NCI-H1417 (cell line): Measurements from ENCODE around the gene MAEA.
"Not testable (repeated sequence)": the region's sequence is repeated elsewhere in the genome, so short reads cannot be mapped to it uniquely, and the experiment has no call there.

Experiments
- DNase-seq, 3 experiments: peaks; one replicate each; lab custom pipeline; 2025; lab: John Stamatoyannopoulos, UW

MAEA gene

DNA sequence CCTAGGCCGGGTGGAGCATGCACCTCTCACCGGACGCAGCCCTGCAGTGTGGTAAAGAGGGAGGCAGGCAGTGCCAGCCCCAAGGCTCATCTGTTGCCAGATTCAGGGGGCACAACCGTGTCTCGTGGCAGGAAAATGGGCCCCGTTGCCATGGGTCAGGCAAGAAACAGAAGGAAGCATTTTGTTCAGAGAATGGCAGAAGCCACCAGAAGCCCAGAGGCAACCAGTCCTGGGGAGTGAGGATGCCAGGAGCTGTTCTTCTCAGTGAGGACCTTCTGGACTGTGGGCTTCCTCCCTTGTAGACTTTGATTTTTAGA is 44.8 kb downstream of the MAEA start:
- DNase-seq, result no peak

- DNase-seq, result not testable (repeated sequence)
Measured at GRCh38 chr4:1335193-1335883, 45.6 kb downstream of the MAEA start.

GRCh38 chr4:1336088-1336491 is 46.4 kb downstream of the MAEA start:
- DNase-seq, result no peak

DNA sequence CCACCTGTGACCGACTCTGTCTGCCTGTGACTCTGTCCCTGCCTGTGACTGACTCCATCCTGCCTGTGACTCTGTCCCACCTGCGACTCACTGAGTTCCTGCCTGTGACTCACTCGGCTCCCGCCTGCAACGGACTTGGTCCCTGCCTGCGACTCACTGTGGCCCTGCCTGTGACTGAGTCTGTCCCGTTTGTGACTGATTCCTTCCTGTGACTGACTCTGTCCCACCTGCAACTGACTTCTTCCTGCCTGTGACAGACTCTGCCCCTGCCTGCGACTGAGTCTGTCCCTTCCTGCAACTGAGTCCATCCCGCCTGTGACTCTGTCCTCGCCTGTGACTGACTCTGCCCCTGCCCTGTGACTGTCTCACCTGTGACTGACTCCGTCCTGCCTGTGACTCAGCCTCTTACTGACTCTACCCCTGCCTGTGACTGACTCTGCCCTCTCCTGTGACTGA is 47.7 kb downstream of the MAEA start:
- DNase-seq, result no peak

- DNase-seq, result no peak
Measured at GRCh38 chr4:1337951-1338751, 48.5 kb downstream of the MAEA start.

DNA sequence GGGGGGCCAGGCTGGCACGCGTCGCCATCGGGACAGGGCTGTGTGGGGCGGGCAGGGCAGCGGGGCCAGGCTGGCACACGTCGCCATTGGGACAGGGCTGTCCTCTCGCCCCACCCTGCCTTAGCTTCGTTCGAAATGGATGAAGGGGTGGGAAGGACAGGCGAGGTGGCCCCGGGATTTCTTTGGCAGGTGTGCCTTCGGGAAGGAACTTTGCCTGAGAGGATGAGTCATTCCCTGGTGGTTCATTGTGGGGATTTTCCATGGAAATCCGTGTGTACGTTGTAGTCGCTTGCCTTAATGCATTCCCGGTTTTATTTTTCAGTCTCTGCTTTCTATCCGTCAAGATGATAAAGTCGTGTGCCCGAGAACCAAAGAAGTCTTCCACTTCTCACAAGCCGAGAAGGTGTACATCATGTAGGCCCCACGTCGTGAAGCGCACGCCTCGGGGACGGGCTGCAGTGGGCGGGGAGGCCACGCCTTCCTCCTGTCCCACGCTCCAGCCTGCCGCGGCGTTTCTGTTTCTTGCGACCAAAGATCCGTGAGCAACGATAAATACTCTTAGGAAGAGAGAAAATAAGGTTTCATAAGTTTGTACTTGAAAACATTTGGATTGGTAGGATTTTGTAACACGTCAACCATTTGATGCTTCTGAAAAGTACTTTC is 49.2 kb downstream of the MAEA start:
- no peak for DNase-seq

DNA sequence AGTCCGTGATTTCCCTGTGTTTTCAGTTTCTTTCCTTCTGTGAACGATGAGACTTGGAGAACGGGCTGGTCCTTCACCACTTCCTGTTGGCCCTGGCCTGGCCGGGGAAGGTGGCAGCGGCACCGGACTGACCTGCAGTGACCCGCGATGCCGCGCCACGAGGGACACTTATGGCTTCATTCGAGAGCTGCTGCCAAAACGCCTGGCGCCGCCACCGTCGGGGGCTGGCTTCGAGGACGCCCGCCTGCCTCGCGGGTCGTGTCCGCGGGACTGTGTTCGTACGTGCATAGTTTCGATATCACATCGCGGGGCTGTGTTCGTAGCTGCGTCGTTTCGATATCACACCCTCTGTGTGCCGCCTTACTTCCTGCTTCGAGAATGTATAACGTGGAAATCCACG is 49.8 kb downstream of the MAEA start:
- no peak for DNase-seq

- DNase-seq, result no peak
Measured at GRCh38 chr4:1340181-1340747, 50.6 kb downstream of the MAEA start.

DNA sequence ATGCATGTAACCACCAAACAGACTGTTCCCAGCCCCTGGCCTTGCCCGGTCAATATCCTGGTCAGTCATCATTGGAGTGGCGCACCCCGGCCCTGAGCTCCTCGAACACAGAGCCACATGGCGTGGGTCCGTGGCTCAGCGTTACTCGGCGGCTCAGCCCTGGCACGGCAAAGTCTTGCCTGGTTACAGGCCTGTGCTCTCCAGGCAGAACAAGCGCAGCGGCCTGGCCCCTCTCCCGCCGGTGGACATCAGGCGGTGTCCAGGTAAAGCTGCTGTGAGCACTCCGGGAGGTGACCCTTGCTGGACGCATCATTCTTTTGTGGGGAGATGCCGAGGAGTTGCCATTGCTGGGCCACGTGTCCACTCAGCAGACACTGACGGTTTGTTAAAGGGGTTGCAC is 51.2 kb downstream of the MAEA start:
- no peak for DNase-seq

GRCh38 chr4:1342003-1342402 is 52.3 kb downstream of the MAEA start:
- DNase-seq, result no peak

- DNase-seq, result no peak
Measured at GRCh38 chr4:1344696-1345095, 55.0 kb downstream of the MAEA start.

DNA sequence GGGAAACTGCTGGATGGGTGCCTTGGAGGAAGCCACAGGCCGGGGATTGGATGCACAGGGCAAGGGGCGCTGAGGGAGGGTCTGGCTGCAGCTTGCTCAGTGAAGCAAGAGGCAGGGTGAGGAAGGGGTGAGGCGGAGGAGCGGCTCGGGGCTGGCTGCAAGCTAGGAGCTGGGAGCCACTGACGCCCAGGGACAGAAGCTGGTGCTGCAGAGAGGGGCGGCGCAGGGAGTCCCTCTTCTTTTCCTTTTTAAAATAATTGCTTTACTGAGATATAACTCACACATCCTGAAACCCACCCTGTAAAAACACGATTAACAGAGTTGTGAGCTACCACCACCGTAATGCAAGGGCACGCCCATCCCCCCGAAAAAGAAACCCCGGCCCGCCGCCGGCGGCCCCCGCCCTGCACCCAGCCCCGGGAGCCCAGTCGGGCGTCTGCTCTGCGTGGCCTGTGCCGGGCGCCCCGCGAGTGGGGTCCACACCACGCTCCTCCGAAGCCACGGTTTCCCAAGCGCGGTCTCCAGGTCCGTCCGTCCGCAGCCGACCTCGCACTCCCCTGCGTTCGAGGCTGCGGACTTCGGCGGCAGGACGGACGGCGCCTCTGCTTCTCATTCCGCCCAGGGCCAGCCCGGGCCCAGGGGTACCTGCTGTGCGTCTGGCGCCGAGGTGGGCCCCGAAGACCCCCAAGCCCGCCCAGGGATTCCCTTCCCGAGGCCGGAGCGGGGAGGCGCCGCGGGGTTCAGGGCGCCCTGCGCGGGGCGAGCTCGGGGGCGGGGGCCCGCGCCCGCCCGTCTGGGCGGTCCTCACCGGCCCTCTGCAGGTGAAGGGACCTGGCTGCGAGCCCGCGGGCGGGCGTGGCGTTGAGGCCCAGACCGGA is 56.5 kb downstream of the MAEA start:
- DNase-seq, result peak in 2 of 3 experiments; percentile 64 to 74

- DNase-seq, result peak; percentile 99 to 100 (median 99)
Measured at GRCh38 chr4:1346781-1347409, 57.2 kb downstream of the MAEA start, which contains the start of gene UVSSA. UVSSA (plus strand) TSS chr4:1347208; CDS start chr4:1348092, 884 bp downstream.

GRCh38 chr4:1347410-1347864 is 57.7 kb downstream of the MAEA start:
- peak; percentile 52 to 80 (median 78) for DNase-seq

- no peak for DNase-seq
Measured at GRCh38 chr4:1348014-1348513, 58.4 kb downstream of the MAEA start.

DNA sequence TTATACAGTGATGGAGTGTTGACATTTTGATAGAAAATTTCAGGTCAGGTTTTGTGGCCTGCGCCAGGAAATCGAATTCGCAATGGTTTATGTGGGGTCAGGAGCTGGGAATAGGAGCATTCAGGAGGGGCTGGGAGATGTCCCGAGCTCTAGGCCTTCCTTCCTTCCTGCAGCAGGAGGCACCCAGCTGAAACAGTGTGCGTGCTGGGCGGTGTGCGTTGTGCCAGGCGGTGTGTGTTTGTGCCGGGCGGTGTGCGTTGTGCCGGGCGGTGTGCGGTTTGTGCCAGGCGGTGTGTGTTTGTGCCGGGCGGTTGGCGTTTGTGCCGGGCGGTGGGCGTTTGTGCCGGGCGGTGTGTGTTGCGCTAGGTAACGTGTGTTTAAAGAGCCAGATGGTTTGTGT is 59.1 kb downstream of the MAEA start:
- DNase-seq, result no peak

DNA sequence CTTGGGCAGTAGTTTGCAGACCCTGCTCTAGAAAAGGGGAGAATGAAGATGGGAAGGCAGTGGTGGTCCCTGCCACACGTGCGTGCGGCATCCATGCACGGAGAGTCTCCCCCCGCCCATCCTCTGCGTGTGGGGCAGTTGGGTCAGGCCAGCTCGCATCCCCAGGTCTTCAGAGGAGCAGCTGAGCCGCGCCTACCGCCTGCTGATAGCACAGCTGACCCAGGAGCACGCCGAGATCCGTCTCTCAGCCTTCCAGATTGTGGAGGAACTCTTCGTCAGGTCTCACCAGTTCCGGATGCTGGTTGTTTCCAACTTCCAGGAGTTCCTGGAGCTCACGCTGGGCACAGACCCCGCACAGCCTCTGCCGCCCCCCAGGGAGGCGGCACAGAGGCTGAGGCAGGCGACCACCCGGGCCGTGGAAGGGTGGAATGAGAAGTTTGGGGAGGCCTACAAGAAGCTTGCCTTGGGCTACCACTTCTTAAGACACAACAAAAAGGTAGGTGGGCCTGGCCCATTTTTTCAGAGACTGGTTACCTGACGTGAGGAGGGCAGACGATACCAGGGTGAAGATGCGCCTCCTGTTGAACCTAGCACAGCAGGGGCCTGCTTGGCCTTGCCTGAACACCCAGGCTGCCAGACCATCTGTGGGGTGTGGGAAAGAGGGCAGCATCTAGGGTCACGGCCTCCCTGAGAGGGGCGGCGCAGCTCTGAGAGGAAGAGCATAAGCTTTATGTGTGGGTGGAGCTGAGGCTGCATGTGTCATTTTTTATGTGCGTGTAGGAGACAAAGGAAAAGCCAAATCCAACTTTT is 59.9 kb downstream of the MAEA start:
- no peak for DNase-seq

DNA sequence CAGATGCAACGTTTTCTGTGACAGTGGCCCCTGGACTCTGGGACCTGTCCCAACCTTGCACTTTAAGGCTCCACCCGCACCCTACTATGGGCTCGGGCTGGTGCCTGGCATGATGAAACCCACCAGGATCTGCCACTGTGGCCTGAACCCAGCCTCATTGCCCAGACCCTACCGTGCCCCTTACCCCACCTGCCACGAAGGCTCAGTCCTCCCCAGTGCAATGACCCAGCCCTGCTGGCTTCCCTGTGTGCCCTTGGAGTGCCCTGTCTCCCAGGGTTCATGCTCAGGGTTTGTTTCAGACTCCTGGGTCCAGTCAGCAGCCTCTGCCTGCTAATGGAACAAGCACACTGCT is 60.5 kb downstream of the MAEA start:
- no peak for DNase-seq

GRCh38 chr4:1351854-1352566 is 62.3 kb downstream of the MAEA start:
- peak; percentile 57 to 88 (median 79) for DNase-seq
